ENCODE measurements around the gene FHOD3.

GRCh38 chr18:36454245-36454644 lies 156.7 kb downstream of the FHOD3 start:
- TF ChIP-seq POLR2A (IDR thresholded peaks at IDR 0.05; ENCODE audit: low read depth, low read length) (no peak), POLR2AphosphoS5 (IDR thresholded peaks at IDR 0.05; ENCODE audit: low read depth, low read length) (no peak), TAF1 (IDR thresholded peaks at IDR 0.05; ENCODE audit: borderline replicate concordance, low read depth, low read length) (no peak)

Measured in GM12892 (cell line).